Right lobe of liver (tissue), 6 donors: ENCODE results near the gene DSCAML1. TPM values are rescaled to one million over a fixed set of nuclear protein-coding genes. Genes with fewer than 3 reads are reported as not detected.
A peak's percentile ranks its signal among the peaks of the same experiment; 100 is the strongest.

Experiments used
- ATAC-seq, 4 donors: fragments of 200-7000 bp; cut with Tn5 transposase; one replicate each; pipeline ENCODE4 v1.9.1; 2020; ENCODE audit warnings: mild to moderate bottlenecking in 4 of 4, moderate library complexity in 4 of 4
- DNase-seq, 3 donors: peaks; one replicate each; pipeline ENCODE4 v3.0.0-alpha.2; 2020
- H3K27ac ChIP-seq, 3 donors: fragments of 200-600 bp; one replicate each; pipeline ENCODE4 v1.8.0; 2022
- H3K27me3 ChIP-seq, 2 donors: fragments of 200-600 bp; one replicate each; pipeline ENCODE4 v1.8.0; 2022
- H3K36me3 ChIP-seq, 4 donors: fragments of 200-600 bp; sonication (generic) in 1 of 4; one replicate each; pipeline versions ENCODE4 v1.5.1 to v1.8.0; 2017 to 2022; ENCODE audit warnings: control low read depth in 1 of 4
- H3K4me1 ChIP-seq, 4 donors: fragments of 200-600 bp; sonication (generic) in 1 of 4; one replicate each; pipeline versions ENCODE4 v1.5.1 to v1.8.0; 2017 to 2022; ENCODE audit warnings: control low read depth in 1 of 4
- H3K4me3 ChIP-seq, 3 donors: fragments of 200-600 bp; one replicate each; pipeline ENCODE4 v1.8.0; 2022
- H3K9me3 ChIP-seq, 4 donors: fragments of 200-600 bp; sonication (generic) in 1 of 4; one replicate each; pipeline versions ENCODE4 v1.5.1 to v1.8.0; 2017 to 2022; ENCODE audit warnings: control low read depth in 1 of 4
- POLR2A ChIP-seq: fragments of 450-650 bp; IDR thresholded peaks from one replicate; pipeline ENCODE4 v1.6.1; 2017; ENCODE audit warnings: antibody characterized with exemption, mild to moderate bottlenecking
- WGBS: methylation state at CpG from one replicate; pipeline ENCODE4 v1.1.6; 2018; ENCODE audit warnings: low coverage, low lambda C conversion rate; ENCODE audit not compliant: insufficient coverage; ENCODE audit errors: missing lambda C conversion rate; 5-methylcytosine and 5-hydroxymethylcytosine counted together
- intact Hi-C, 2 donors: fragments of 100-400 bp; cut with DNase I; formaldehyde crosslinking; loops; one replicate each; pipeline versions ENCODE4 v1.11.2 to v1.14.1; 2022
- total RNA-seq, 6 experiments: library from RNA; depleted of rRNA in 2 of 6; stranded (reverse); fragments of >200 nt in 2 of 6; fragmentation: NEBNext Ultra II Directional in 3 of 6; extraction: Animal tissue kit (Norgen Biotek cat#: 25700) in 3 of 6; gene quantifications; one replicate each; pipeline versions ENCODE4 v1.1.0 to v1.2.4, GENCODE V29; 2016 to 2023
- TF ChIP-seq, protein P1 (sequence below), 4 donors: fragments of 200-600 bp in 3 of 4; fragments of 450-650 bp in 1 of 4; IDR thresholded peaks; one replicate each; pipeline versions ENCODE4 v1.5.1 to v1.8.0; 2016 to 2022; ENCODE audit warnings: antibody characterized with exemption in 4 of 4, mild to moderate bottlenecking in 2 of 4
- donor health status: DM: no; HTN: yes; CAD: no.
- donor health status: DM: no; HTN: no; CAD: no.
- donor health status: DM: no; HTN: no; CAD: no.
- donor health status: DM: no; HTN: yes; CAD: no.
- donor health status: DM: no; HTN: yes; CAD: no.

Gene DSCAML1
- total RNA-seq, 6 experiments from 2014 or later = 0.06 to 0.92 (median 0.22) TPM; not detected in 1

DNA sequence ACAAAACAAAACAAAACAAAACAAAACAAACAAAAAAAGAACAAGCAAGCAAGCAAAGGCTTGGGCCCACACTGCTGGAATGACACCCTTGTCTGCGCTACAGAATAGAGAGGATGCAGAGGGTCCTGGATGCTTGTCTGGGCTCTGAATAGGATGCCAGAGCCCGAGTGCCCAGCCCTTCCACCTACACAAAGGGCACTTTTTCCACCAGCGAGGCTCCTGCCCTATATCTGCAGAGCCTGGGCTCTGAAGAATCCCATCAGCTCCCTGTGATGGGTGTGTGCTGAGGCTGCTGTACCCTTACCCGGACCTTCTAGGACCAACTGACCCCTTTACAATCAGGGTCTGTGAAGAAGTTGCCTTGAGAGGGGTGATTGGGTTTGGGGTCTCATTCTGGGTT is 221.2 kb downstream of the DSCAML1 start:
- DNase-seq = peak in 1 of 3 donors; percentile 7
- 100% methylated on average over 1 of the region's 4 CpGs for WGBS
- intact Hi-C loops = no loop called here
- H3K27me3 ChIP-seq = no peaks in the 10 kb centered on the region
- no peaks in the 10 kb centered on the region for H3K36me3 ChIP-seq
- no peak overlapping the region for H3K4me3 ChIP-seq
- H3K27ac ChIP-seq = no peak overlapping the region
- no peaks in the 10 kb centered on the region for H3K9me3 ChIP-seq
- no peak for TF ChIP-seq POLR2A
- TF ChIP-seq, protein P1, sequence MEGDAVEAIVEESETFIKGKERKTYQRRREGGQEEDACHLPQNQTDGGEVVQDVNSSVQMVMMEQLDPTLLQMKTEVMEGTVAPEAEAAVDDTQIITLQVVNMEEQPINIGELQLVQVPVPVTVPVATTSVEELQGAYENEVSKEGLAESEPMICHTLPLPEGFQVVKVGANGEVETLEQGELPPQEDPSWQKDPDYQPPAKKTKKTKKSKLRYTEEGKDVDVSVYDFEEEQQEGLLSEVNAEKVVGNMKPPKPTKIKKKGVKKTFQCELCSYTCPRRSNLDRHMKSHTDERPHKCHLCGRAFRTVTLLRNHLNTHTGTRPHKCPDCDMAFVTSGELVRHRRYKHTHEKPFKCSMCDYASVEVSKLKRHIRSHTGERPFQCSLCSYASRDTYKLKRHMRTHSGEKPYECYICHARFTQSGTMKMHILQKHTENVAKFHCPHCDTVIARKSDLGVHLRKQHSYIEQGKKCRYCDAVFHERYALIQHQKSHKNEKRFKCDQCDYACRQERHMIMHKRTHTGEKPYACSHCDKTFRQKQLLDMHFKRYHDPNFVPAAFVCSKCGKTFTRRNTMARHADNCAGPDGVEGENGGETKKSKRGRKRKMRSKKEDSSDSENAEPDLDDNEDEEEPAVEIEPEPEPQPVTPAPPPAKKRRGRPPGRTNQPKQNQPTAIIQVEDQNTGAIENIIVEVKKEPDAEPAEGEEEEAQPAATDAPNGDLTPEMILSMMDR (IDR thresholded peaks at IDR 0.05) = no peak
- no peak for ATAC-seq
- H3K4me1 ChIP-seq = no peaks in the 10 kb centered on the region

DNA sequence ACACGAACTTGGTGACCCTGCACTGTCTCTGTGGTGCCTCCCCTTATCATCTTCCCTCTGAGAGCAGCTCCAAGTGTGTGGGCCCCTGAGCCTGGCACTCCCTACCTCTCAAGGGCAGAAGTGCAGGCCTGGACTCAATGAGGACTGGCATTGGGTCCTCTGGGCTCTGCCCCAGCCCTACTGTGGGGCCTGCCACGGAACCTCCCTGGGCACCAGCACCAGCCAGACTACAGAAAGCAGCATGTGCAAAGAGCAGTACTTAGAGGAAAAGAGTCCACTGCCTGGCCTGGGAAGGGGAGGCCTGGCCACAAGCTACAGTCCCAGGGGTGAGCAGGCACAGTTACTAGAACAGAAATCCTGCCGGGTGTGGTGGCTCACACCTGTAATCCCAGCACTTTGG is 222.5 kb downstream of the DSCAML1 start:
- 75% methylated on average over 2 of the region's 3 CpGs for WGBS
- intact Hi-C loops = no loop called here
- TF ChIP-seq POLR2A = no peak
- TF ChIP-seq, protein P1 (IDR thresholded peaks at IDR 0.05) = no peak
- Histone ChIP-seq H3K36me3 (no peaks in the 10 kb centered on the region), H3K4me3 (no peak overlapping the region), H3K27me3 (no peaks in the 10 kb centered on the region), H3K27ac (no peak overlapping the region), H3K4me1 (no peaks in the 10 kb centered on the region), H3K9me3 (no peaks in the 10 kb centered on the region)
- DNase-seq (peak in 1 of 3 donors; percentile 24), ATAC-seq (no peak)

DNA sequence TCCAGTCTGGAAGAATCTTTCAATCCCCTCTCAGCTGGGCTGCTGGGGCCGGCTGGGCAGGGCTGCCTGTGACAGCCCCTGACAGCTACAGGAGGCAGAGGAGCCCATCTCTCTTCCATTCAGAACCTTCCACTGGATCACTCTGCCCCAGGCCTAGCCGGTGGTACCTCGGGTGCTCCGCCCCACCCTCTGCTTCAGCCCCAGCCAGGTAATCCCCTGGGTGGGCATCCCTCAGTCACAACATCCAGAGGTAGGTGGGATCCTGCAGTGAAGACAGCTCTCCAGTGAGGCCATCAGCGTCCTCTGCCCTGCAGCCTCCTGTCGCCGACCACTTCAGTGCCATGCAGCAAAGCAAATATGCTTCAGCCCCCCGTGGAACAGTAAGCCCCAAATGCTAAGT is 223.7 kb downstream of the DSCAML1 start:
- 76% methylated on average over 2 of the region's 8 CpGs for WGBS
- DNase-seq (peak in 1 of 3 donors; percentile 22), ATAC-seq (peak in 1 of 4 donors; percentile 9)
- H3K4me1 ChIP-seq = no peaks in the 10 kb centered on the region
- H3K36me3 ChIP-seq = no peaks in the 10 kb centered on the region
- no peaks in the 10 kb centered on the region for H3K27me3 ChIP-seq
- H3K27ac ChIP-seq = no peak overlapping the region
- no peaks in the 10 kb centered on the region for H3K9me3 ChIP-seq
- intact Hi-C loops = no loop called here
- TF ChIP-seq, protein P1 (IDR thresholded peaks at IDR 0.05) = no peak
- TF ChIP-seq POLR2A = no peak
- H3K4me3 ChIP-seq = no peak overlapping the region

DNA sequence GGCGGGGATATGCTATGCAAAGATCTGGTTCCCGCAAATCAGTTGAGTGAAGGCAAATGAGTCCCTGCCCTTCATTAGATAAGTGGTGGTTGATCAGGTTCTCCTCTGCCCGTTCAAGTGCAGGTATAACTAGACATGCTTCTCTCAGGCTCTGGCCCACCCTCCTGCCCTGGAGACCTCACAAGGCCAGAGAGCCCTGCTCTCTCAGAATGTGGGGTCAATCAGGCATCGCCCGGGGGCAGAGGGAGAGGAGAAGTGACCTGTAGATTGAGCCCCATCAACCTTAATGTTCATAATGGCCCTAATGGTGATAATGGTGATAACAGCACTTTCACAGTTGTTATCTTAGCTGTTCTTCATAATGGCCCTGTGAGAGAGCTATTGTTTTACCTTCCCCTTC is 224.3 kb downstream of the DSCAML1 start:
- Histone ChIP-seq H3K4me1 (no peaks in the 10 kb centered on the region), H3K36me3 (no peaks in the 10 kb centered on the region), H3K27ac (no peak overlapping the region), H3K27me3 (no peaks in the 10 kb centered on the region), H3K9me3 (no peaks in the 10 kb centered on the region), H3K4me3 (no peak overlapping the region)
- no peak for ATAC-seq
- TF ChIP-seq, protein P1 (IDR thresholded peaks at IDR 0.05) = no peak
- WGBS = no CpG with 5 or more reads among the region's 5 CpGs
- DNase-seq = peak in 1 of 3 donors; percentile 9
- intact Hi-C loops = no loop called here

GRCh38 chr11:117572129-117572528 is 224.9 kb downstream of the DSCAML1 start:
- no peak overlapping the region for H3K4me3 ChIP-seq
- DNase-seq (peak in 1 of 3 donors; percentile 11), ATAC-seq (no peak)
- no peaks in the 10 kb centered on the region for H3K4me1 ChIP-seq
- H3K36me3 ChIP-seq = no peaks in the 10 kb centered on the region
- intact Hi-C loops = no loop called here
- no peak overlapping the region for H3K27ac ChIP-seq
- H3K27me3 ChIP-seq = no peaks in the 10 kb centered on the region
- H3K9me3 ChIP-seq = no peaks in the 10 kb centered on the region
- TF ChIP-seq POLR2A = no peak
- TF ChIP-seq, protein P1 (IDR thresholded peaks at IDR 0.05) = no peak
- 53% methylated on average over 5 of the region's 5 CpGs for WGBS
